GM12874 (cell line): Measurements from ENCODE around the gene FUOM.

Source experiments
- TF ChIP-seq, protein P1 (sequence below): IDR thresholded peaks from 2 replicates; pipeline ENCODE4 v1.5.1; 2011; ENCODE audit warnings: low read depth, mild to moderate bottlenecking, control low read depth, low read length, moderate library complexity; ENCODE audit not compliant: insufficient read depth

The FUOM gene

DNA sequence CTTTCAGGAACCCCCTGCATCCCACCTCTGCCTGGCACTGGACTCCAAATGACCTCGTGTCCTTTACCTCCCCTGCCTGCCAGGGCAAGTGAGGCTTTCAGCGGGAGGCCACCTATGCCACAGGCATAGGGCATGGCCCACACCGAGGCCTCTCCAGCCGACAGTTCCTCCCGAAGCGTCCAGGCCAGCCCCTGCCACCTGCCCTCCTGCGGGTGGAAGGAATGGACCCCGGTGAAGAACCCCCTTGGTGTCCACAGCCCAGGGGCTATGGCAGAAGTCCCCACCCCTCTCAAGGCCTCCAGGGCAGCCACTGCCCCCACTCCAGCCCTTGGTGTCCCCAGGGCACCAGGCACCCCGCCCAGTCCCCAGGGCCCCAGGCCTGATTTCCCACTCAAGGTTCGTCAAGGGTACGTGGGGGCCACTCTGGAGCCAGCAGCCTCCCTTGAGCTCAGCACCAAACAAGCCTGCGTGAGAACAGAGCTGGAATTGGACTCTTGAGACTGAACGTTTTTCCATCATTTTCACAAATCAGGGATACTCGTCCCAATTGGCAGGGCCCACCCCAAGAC is 3.1 kb downstream of the FUOM start:
- TF ChIP-seq, protein P1, sequence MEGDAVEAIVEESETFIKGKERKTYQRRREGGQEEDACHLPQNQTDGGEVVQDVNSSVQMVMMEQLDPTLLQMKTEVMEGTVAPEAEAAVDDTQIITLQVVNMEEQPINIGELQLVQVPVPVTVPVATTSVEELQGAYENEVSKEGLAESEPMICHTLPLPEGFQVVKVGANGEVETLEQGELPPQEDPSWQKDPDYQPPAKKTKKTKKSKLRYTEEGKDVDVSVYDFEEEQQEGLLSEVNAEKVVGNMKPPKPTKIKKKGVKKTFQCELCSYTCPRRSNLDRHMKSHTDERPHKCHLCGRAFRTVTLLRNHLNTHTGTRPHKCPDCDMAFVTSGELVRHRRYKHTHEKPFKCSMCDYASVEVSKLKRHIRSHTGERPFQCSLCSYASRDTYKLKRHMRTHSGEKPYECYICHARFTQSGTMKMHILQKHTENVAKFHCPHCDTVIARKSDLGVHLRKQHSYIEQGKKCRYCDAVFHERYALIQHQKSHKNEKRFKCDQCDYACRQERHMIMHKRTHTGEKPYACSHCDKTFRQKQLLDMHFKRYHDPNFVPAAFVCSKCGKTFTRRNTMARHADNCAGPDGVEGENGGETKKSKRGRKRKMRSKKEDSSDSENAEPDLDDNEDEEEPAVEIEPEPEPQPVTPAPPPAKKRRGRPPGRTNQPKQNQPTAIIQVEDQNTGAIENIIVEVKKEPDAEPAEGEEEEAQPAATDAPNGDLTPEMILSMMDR: no peak

DNA sequence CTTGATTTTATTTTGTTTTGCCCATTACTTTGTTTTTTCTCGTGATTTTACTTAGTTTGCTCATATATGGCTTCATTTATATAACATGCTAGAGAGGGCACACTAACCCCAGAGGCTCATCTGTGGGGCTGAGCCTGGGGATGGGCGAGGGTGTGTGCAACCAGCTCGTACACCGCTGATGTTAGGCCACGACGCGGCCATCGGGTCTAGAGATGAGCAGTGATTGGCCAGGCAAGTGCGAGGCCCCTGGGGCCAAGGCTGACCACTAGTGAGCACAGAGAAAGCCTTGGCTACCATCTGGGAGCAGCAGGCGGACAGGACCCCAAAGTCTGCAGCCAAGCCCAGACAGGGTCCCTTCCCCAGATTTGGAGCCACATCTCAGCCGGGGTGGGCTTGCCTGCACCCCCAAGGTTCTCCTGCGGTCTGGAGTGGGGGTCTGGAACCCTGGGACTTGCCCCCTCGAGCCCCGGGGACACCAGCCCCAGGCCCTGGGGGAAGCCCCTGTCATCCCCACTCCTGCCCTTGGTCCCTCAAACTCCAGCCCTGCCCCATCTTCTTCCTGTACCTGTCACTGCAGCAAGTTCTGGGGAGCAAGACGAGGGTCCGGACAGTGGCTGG is 3.7 kb downstream of the FUOM start:
- TF ChIP-seq, protein P1: no peak

DNA sequence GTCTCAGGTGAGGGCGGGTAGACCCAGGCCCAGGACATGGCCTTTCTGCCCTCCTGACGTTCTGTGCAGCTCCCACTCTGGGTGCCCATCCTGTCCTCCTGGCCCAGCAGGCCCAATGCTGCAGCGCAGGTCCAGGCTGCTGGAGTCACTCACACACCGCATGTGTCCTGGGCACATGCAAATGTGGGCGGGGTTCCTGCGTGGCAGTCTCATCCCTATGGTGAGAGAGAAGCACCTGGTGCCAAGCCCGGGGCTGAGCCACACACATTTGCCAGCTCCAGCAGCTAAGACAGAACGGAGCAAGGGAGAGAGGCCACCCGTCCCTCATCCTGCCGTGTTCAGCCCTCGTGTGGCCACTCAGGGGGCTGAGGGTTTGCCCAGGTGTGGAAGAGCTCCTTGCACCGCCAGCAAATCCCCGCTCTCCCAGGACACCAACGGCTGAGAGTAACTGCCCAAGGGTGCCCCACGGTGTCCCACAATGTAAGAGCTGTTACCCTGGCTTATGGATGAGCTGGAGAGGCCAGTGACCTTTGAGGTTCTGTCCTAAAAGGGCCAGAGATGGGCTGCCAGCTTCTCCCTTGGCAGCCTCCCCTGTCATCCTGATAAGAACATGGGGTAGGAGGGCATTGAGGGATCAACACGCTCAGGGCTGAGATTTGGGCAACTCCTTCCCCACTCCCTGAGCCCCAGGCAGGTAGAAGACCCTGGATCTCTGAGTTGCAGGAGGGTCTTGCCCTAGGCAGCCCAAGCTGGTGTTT is 4.4 kb downstream of the FUOM start:
- TF ChIP-seq, protein P1: no peak

DNA sequence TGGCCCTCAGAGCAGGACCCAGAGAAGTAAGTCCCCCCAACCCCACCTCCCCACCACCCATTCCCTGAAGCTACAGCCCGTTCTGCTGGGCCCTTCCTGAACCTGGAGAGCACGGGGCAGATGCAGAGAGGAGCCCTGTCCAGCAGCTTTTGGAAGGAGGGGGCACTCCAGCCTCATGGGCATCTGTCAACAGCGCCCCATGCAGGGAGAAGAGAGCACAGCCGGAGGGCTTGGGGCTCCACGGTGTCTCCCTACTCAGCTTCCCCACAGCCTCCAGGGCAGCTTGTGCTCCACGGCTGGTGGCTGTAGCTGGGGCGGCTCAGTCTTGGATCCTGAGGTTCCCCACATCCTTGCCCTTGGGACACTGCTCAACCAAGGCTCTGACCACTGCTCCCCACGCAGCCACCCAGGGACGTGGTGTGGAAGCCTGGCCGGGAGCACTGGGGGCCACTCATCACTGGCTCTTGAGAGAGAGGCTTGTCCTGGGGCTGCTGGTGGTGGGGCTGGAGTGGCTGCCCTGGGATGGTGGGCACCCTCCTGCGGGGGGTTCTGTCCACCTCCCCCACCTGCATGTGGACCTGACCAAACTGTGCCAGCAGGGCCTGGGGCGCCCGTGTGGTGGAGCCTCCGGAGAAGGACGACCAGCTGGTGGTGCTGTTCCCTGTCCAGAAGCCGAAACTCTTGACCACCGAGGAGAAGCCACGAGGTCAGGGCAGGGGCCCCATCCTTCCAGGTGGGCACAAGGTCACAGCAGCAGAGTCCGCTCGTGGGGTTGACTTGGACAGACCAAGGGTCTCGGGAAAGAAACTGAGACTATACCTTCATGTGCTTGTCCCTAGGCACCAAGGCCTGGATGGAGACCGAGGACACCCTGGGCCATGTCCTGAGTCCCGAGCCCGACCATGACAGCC is 6.2 kb downstream of the FUOM start:
- TF ChIP-seq, protein P1: no peak

DNA sequence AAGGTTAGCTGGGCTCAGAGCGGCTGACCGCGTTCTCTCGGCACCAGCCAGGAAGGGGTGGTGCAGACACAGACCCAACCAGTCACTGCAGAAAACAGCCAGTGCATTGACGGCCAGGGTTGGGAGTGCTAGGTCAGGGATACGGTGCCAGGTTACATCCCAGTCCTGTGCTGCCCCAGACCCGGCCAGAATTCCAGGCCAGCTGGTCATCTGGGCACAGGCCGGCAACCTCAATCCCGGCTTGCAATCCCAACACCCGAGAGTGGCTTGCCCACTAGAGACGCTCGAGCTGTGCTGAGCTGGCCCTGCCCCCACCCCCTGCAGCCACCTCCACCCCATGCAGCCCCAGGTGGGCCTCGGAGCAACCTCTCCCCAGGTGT is 6.9 kb downstream of the FUOM start:
- TF ChIP-seq, protein P1: no peak

DNA sequence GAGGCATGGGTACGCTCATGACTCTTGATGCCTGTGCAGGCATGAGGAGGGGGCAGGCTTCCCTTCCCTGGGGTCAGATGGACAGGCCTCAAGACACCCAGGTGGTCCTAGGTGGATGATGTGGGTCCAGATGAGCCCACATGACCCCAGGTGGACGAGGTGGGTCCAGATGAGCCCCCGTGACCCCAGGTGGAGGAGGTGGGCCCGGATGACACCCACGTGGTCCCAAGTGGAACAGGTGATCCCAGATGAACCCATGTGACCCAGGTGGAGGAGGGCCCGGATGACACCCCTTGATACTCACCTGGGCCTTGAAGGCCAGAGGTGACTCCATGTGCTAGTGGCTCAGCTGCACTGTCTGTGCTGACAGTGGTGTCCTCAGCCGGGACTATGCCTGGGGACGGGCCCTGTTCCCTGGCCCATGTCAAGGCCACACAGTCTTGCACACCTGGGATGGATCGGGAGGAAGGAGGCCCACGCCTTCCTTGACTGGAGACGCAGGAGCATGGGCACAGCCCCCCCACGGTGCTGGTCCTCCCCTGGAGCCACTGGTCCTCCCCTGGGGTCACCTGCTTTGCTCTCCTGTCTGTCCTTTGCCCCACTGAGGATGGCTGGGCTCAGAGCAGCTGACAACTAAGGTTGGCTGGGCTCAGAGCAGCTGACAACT is 7.4 kb downstream of the FUOM start:
- TF ChIP-seq, protein P1: no peak
